ENCODE results near the gene CENPL.
"Not testable (repeated sequence)": the region's sequence is repeated elsewhere in the genome, so short reads cannot be mapped to it uniquely, and the experiment has no call there.

Gene CENPL

GRCh38 chr1:173824315-173825081 is at the start of gene CENPL, which contains the start of gene DARS2:
Gene CENPL, minus strand, starts transcription at chr1:173824883. Its CDS starts 13,584 bp downstream, at chr1:173811299.
Gene DARS2, plus strand, starts transcription at chr1:173824673. Its CDS starts 557 bp downstream, at chr1:173825230.
- DNase-seq (ENCODE audit: low spot score): peak; percentile 97

GRCh38 chr1:173871500-173871899 is 46.8 kb upstream of the CENPL start:
- no peak for DNase-seq (ENCODE audit: low spot score)

GRCh38 chr1:173871091-173871490 is 46.4 kb upstream of the CENPL start:
- DNase-seq (ENCODE audit: low spot score): no peak

DNA sequence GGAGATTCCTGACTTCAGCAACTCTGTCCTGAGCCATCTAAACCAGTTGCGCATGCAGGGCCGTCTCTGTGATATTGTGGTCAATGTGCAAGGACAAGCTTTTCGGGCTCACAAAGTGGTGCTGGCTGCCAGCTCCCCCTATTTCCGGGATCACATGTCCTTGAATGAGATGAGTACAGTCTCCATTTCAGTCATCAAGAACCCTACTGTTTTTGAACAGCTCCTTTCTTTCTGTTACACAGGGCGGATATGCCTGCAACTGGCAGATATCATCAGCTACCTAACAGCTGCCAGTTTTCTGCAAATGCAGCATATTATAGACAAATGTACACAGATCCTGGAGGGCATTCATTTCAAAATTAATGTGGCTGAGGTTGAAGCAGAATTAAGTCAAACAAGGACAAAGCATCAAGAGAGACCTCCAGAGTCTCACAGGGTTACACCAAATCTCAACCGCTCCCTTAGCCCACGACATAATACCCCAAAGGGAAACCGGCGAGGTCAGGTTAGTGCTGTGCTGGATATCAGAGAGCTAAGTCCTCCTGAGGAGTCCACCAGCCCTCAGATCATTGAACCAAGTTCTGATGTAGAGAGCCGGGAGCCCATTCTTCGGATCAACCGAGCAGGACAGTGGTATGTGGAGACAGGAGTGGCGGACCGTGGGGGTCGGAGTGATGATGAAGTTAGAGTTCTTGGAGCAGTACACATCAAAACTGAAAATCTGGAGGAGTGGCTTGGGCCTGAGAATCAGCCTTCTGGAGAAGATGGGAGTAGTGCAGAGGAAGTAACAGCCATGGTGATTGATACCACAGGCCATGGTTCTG is 45.8 kb upstream of the CENPL start:
- peak; percentile 50 for DNase-seq (ENCODE audit: low spot score)

DNA sequence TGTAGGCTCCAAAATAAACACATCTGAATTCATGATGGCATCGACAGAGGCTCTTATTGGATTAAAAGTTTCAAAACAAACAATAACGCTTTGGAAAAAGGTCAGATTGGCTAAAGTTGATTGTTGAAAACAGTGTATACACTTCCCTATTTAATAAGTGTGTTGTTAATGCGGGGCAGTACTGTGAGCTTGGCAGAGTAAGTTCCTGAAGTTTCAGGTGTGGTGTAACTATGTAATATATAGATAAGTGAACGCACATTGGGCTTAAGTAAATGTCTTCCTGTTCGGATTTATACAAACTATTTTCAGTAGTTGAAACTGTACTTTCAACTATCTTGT is 44.3 kb upstream of the CENPL start:
- DNase-seq (ENCODE audit: low spot score): peak; percentile 20

DNA sequence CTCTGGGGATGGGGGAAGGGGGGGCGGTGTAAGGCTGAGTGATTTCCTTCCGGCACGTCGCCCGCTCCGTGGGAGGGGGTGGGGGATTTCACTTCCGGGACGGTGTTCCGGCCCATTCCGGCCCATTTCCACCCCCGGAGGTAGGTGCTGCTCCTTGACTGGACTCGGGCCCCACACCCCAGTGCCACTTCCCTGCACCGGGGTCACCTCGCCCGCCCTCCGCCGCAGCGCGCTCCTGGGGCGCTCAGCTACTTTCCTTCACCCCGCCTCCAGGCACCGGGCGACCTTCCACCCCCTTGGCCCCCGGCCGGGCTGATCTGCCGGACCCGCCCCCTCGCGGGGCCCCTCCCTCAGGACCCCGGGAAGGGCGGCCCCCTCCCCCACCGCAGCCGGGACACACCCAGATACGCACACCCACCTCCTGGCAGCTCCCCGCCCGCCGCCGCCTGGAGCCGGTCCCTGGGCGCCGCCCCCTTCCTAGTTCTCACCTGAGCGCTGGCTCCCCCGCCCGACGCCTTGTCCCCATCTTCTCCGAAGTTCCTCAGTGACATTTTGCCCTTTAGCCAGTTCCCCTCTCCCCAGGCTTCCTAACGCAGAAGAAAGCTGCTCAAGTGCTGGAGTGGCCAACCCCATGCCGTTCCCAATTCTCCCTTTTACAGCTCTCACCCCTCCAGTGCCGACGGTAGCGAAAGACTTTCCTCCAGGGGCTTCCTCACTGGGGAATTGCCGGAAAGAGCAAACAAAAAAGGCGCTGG is 43.8 kb upstream of the CENPL start, which contains the start of gene ZBTB37:
Gene ZBTB37 (plus strand): TSS at position 115 of the 755 bp plus-strand sequence. CDS start 1,846 bp downstream, outside the sequence.
- DNase-seq (ENCODE audit: low spot score): peak; percentile 70

DNA sequence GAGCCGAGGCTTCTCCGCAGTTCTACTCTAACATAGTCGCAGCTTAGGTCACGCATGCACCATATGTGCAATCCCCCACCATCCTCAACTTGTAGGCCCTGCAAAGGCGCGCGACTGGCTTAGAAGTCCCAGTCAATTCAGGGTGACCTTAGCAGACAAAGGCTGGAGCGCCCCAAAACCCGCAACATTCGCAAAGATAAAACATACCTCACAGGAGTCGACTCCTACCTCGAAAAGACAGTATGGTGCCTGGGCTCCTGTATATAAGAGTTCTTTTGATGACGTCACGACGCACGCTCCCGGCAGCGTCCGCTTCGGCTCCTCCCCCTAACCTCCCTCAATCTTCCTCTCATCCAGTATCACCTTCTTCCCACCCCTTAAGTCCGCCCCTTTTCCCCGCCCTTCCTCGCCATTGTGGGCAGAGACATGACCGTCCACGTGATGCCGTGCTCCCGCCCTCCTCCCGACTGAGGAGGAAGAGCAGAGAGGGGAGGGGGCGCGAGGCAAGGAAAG is 43.1 kb upstream of the CENPL start, which contains the start of gene GAS5:
Gene GAS5 (minus strand): TSS at position 237 of the 513 bp plus-strand sequence.
- DNase-seq (ENCODE audit: low spot score): peak; percentile 99

DNA sequence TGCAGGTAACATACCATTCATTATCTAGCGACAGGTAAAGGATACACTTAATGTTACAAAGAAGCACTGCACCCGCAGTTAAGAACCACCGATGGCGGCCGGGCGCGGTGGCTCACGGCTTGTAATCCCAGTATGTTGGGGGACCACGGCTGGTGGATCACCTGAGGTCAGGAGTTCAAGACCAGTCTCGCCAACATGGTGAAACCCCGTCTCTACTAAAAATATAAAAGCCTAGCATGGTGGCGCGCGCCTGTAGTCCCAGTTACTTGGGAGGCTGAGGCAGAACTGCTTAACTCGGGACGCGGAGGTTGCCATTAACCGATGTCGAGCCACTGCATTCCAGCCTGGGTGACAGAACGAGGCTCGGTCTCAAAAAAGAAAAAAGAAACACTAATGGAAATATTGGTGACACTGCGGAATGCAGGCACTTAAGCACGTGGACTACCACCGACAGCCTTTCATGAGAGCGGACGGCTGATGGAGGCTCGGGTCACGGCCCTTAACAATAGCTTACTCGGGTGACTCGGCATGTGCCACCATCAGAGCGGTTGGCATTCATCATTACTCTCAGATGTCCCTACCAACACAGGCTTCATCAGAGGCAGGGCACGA is 42.6 kb upstream of the CENPL start:
- no peak for DNase-seq (ENCODE audit: low spot score)

GRCh38 chr1:173866413-173867115 is 41.9 kb upstream of the CENPL start:
- DNase-seq (ENCODE audit: low spot score): peak; percentile 22

DNA sequence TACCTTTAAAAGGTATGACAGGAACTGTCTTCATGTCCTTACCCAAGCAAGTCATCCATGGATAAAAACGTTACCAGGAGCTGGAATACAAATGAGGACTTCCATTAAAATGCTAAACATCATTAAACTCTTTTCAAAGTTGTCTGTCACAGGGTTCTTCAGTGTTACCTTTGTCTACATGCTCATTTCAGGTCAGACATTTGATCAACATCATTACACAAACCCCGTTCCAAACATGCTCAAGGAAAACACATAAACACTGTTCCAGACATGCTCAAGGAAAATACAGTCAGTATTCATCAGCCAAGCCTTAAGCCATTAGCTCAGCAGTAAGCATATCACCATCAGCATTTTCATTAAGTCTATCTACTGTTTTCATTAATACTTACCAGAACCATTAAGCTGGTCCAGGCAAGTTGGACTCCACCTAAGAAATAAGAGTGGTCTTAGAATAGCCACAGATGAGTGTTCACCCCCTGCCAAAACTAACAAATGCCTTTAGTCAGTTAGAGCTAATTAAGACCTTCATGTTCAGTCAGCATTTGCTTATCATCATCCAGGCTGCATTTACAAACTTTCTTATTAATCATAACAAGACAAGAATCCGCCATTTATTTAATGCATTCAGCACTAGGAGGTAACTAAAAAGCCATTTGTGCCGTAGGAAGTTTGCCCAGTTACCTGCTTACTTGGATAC is 40.9 kb upstream of the CENPL start:
- DNase-seq (ENCODE audit: low spot score): peak; percentile 28

- no peak for DNase-seq (ENCODE audit: low spot score)
Measured at GRCh38 chr1:173864179-173864867, 39.6 kb upstream of the CENPL start.

DNA sequence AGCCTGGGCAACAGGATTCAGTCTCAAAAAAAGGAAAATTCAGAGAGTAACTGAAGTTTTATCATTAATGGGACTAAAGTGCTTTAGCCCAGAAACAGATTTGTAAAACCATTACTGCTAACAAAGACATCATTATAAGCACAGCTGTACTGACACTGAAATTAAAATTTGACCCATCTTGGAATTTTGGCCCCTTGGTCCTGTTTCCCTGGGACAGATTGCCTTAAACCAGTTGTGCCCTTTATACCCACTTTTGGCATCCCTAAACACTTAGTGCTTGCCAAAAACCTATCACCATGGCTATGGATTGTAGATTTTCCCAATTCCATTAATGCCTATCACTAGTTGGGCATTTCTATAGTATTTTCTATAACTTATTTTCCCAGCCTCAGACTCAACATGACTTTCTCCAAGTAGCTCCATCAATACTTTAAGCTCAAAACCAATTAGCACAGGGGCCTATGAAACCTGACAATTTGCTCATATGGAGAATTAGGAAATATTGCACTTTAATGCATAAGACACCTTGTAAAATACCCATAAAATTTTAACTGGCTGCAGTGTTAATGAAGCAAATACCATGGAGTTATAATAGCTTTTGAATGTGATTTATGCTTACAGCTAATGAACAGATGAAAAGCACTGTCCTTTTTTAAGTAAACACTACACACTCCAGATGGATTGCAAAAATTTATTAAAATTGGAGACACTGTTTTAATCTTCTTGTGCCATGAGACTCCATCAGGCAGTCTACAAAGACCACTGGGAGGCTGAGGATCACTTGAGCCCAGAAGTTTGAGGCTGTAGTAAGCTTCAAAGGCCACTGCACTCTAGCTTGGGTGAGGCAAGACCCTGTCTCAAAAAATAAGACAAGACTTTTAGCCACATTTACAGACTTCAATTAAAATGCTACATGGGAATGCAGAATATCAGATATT is 38.8 kb upstream of the CENPL start:
- no peak for DNase-seq (ENCODE audit: low spot score)

DNA sequence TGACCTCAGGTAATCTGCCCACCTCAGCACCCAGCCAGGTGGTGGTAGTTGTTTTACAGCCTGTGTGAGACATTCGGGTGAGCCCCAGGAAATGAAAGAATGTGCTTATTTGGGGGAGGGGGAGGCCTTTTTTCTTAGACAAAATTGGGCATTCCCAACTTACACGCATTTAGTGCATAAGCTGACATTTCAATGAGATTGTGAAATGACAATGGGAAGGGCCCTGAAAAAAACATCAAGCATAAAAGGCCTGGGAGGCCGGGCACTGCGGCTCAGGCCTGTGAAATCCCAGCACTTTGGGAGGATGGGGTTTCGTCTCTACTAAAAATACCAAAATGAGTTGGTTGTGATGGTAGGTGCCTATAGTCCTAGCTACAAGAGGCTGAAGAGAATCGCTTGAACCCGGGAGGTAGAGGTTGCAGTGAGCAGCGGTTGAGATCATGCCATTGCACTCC is 38.1 kb upstream of the CENPL start:
- no peak for DNase-seq (ENCODE audit: low spot score)

- DNase-seq (ENCODE audit: low spot score): not testable (repeated sequence)
Measured at GRCh38 chr1:173862146-173862768, 37.6 kb upstream of the CENPL start.

- no peak for DNase-seq (ENCODE audit: low spot score)
Measured at GRCh38 chr1:173861731-173862145, 37.1 kb upstream of the CENPL start.

GRCh38 chr1:173860065-173860464 is 35.4 kb upstream of the CENPL start:
- DNase-seq (ENCODE audit: low spot score): no peak

- not testable (repeated sequence) for DNase-seq (ENCODE audit: low spot score)
Measured at GRCh38 chr1:173859547-173859946, 34.9 kb upstream of the CENPL start.

DNA sequence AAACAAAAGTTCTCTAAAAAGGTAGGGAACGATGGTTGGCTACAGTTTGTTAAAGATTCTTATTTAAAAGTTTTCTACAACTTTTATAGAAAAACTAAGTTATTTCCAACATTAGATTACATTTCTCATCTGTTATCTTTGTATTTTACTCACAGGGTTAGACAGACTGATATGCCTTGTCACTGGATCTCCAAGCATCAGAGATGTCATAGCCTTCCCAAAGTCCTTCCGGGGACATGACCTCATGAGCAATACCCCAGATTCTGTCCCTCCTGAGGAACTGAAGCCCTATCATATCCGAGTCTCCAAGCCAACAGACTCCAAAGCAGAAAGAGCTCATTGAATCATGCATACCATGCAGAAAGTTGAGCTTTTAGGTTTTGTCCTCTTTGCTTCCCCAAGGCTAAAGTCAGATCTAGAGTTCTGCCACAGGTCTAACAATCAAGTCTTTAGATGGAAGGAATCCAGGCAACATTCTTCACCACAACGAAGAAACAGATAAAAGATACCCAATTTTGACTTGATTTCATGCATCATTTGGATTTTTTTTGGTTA is 32.8 kb upstream of the CENPL start:
- no peak for DNase-seq (ENCODE audit: low spot score)

All from hematopoietic multipotent progenitor cell treated with erythropoietin and hydrocortisone succinate and interleukin-3 and kit ligand, for 15 days (in vitro differentiated cells).